ENCODE measurements around the gene VIPR2.

Gene VIPR2

GRCh38 chr7:158979635-158980351 is 164.9 kb downstream of the VIPR2 start:
- no peak for ATAC-seq

- no peak for ATAC-seq
Observed at GRCh38 chr7:158979023-158979529, 165.6 kb downstream of the VIPR2 start.

Data from activated CD4-positive, CD25-positive, alpha-beta regulatory T cell treated with anti-CD3 and anti-CD28 coated beads, Interleukin-2, amount 50 U/mL, for 24 hours (primary cell).